ENCODE data around the gene CARTPT.

- TF ChIP-seq, protein P1, sequence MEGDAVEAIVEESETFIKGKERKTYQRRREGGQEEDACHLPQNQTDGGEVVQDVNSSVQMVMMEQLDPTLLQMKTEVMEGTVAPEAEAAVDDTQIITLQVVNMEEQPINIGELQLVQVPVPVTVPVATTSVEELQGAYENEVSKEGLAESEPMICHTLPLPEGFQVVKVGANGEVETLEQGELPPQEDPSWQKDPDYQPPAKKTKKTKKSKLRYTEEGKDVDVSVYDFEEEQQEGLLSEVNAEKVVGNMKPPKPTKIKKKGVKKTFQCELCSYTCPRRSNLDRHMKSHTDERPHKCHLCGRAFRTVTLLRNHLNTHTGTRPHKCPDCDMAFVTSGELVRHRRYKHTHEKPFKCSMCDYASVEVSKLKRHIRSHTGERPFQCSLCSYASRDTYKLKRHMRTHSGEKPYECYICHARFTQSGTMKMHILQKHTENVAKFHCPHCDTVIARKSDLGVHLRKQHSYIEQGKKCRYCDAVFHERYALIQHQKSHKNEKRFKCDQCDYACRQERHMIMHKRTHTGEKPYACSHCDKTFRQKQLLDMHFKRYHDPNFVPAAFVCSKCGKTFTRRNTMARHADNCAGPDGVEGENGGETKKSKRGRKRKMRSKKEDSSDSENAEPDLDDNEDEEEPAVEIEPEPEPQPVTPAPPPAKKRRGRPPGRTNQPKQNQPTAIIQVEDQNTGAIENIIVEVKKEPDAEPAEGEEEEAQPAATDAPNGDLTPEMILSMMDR (conservative IDR thresholded peaks at IDR 0.05; ENCODE audit: low read length) = no peak
- TF ChIP-seq EZH2phosphoT487 (IDR thresholded peaks at IDR 0.05; ENCODE audit: borderline replicate concordance) = no peak
Observed at GRCh38 chr5:71684309-71684708, 34.8 kb upstream of the CARTPT start.

All from Loucy (cell line).